ENCODE results near the gene CHST2.

DNA sequence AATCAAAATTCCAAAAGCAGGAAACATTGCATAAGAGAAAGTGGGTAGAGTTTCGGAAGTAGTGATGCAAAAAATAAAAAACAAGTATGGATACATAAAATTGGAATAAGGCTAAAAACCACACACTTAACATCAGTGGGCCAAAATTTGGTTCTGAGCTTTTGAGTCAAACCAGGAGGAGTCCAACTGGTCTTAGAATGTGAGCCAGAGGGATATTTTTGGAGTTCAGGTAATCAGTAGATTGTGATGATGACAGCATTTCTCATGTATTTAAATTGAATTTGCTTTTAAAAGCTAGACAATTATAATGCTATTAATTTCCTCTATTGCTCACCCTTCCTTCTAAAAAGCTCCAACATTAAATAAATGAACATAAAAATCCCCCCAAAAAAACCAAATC lies 38.2 kb upstream of the CHST2 start:
- TF ChIP-seq EP300 (IDR thresholded peaks at IDR 0.05), result no peak
- TF ChIP-seq, protein P1, sequence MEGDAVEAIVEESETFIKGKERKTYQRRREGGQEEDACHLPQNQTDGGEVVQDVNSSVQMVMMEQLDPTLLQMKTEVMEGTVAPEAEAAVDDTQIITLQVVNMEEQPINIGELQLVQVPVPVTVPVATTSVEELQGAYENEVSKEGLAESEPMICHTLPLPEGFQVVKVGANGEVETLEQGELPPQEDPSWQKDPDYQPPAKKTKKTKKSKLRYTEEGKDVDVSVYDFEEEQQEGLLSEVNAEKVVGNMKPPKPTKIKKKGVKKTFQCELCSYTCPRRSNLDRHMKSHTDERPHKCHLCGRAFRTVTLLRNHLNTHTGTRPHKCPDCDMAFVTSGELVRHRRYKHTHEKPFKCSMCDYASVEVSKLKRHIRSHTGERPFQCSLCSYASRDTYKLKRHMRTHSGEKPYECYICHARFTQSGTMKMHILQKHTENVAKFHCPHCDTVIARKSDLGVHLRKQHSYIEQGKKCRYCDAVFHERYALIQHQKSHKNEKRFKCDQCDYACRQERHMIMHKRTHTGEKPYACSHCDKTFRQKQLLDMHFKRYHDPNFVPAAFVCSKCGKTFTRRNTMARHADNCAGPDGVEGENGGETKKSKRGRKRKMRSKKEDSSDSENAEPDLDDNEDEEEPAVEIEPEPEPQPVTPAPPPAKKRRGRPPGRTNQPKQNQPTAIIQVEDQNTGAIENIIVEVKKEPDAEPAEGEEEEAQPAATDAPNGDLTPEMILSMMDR (IDR thresholded peaks at IDR 0.05), result no peak
